ENCODE data around the gene SLC25A25.
"Not testable (repeated sequence)": the region's sequence is repeated elsewhere in the genome, so short reads cannot be mapped to it uniquely, and the experiment has no call there.

SLC25A25 gene

GRCh38 chr9:128128836-128129590 is 61.0 kb downstream of the SLC25A25 start:
- no peak for DNase-seq (ENCODE audit: low read depth)
- peak overlapping the region; percentile 94 for H3K4me3 ChIP-seq (ENCODE audit: low read depth, low read length)
- TF ChIP-seq CTCF (IDR thresholded peaks at IDR 0.05; ENCODE audit: low read depth, low read length, missing control alignments) = no peak

- TF ChIP-seq CTCF (IDR thresholded peaks at IDR 0.05; ENCODE audit: low read depth, low read length, missing control alignments) = peak; percentile 16
- not testable (repeated sequence) for DNase-seq (ENCODE audit: low read depth); H3K4me3 ChIP-seq (ENCODE audit: low read depth, low read length)
Observed at GRCh38 chr9:128129976-128130590, 62.1 kb downstream of the SLC25A25 start.

- not testable (repeated sequence) for H3K4me3 ChIP-seq (ENCODE audit: low read depth, low read length)
Observed at GRCh38 chr9:128130651-128131050, 62.6 kb downstream of the SLC25A25 start.

GRCh38 chr9:128131346-128131745 is 63.3 kb downstream of the SLC25A25 start:
- not testable (repeated sequence) for H3K4me3 ChIP-seq (ENCODE audit: low read depth, low read length); DNase-seq (ENCODE audit: low read depth)

More at GRCh38 chr9:128130651-128131050, 62.6 kb downstream of the SLC25A25 start:
- DNase-seq (ENCODE audit: low read depth) = not testable (repeated sequence)

GRCh38 chr9:128132139-128132538 is 64.1 kb downstream of the SLC25A25 start:
- not testable (repeated sequence) for DNase-seq (ENCODE audit: low read depth); H3K4me3 ChIP-seq (ENCODE audit: low read depth, low read length)

GRCh38 chr9:128135561-128135960 is 67.5 kb downstream of the SLC25A25 start:
- H3K4me3 ChIP-seq (ENCODE audit: low read depth, low read length) = not testable (repeated sequence)

GRCh38 chr9:128136816-128137793 is 69.1 kb downstream of the SLC25A25 start:
- DNase-seq (ENCODE audit: low read depth) = no peak
- no peak overlapping the region for H3K4me3 ChIP-seq (ENCODE audit: low read depth, low read length)
- TF ChIP-seq CTCF (IDR thresholded peaks at IDR 0.05; ENCODE audit: low read depth, low read length, missing control alignments) = no peak

More at GRCh38 chr9:128135561-128135960, 67.5 kb downstream of the SLC25A25 start:
- DNase-seq (ENCODE audit: low read depth) = not testable (repeated sequence)

GRCh38 chr9:128138001-128138400 is 70.0 kb downstream of the SLC25A25 start:
- H3K4me3 ChIP-seq (ENCODE audit: low read depth, low read length) = no peak overlapping the region
- no peak for TF ChIP-seq CTCF (IDR thresholded peaks at IDR 0.05; ENCODE audit: low read depth, low read length, missing control alignments)
- DNase-seq (ENCODE audit: low read depth) = no peak

All from GM12864 (cell line).